Renal cortex interstitium (tissue), 11 donors: Measurements from ENCODE around the gene CDKAL1. TPM values are rescaled to one million over a fixed set of nuclear protein-coding genes. Genes with fewer than 3 reads are reported as not detected.

ENCODE experiments used
- DNase-seq, 11 donors: peaks; one replicate each; pipeline ENCODE4 v3.0.0-alpha.2; 2013; ENCODE audit warnings: low read depth in 9 of 11, low spot score in 4 of 11; ENCODE audit errors: extremely low read depth in 1 of 11
- polyA plus RNA-seq, 3 donors: library from polyadenylated mRNA; unstranded; fragments of 120-200 nt; gene quantifications; one replicate each; pipeline ENCODE4 v1.2.1, GENCODE V29; 2013; ENCODE audit not compliant: insufficient read length in 3 of 3

CDKAL1 gene
- polyA plus RNA-seq, 3 donors, result 18.2 to 20.5 (median 20.5) TPM

DNA sequence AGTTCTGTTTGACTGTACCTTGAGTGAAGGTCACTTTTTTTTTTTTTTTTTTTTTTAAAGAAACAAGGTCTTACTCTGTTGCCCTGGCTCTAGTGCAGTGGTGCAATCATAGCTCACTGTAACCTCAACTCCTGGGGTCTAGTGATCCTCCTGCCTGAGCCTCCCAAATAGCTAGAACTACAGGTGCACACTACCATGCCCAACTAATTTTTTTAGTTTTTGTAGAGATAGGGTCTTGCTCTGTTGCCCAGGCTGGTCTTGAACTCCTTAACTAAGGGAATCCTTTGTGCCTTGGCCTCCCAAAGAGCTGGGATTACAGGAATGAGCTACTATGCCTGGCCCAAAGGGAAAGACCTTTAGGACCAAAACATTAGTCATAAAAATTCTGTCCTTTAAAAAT is 413.7 kb downstream of the CDKAL1 start:
- no peak for DNase-seq

- DNase-seq, result no peak
These were observed 414.3 kb downstream of the CDKAL1 start for GRCh38 chr6:20948556-20948955.

DNA sequence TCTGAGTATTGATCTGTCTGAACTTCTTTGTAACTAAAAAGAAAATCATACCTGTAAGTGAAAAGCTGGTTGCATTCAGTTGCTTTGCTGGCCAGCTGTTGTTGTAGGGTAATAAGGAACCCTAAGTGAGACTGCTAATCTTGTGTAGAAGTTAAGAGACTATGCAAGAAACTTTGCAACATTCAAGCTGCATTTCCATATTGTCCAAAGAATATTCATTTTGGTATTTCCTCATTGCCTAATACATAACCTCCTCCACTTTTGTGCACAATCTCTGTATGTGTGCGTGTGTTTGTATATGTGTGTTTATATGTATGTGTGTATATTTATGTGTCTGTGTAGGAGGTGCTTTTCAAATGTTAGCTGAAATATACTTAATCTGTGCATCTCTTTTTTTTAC is 414.9 kb downstream of the CDKAL1 start:
- no peak for DNase-seq

GRCh38 chr6:20952699-20953474 is 418.6 kb downstream of the CDKAL1 start:
- DNase-seq, result no peak

DNA sequence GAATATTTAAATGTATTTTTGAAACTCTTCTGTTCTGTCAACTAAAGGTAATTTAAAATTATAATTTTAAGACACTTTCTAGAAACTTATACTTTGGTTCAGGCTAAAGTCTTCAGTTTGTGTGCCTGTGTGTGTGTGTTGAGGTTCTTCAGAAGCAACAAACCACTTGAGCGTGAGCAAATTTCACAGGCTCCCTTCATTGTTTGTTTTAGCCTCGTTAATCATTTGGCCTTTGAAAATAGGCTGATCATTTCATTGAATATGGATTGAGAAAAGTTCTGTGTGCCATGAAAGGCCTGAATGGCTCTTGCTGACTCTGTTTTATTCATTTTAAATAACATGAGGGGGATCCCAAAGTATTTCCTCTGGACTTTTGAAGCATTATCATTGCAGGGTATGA is 420.1 kb downstream of the CDKAL1 start:
- DNase-seq, result no peak

- DNase-seq, result no peak
These were observed 420.9 kb downstream of the CDKAL1 start for GRCh38 chr6:20955131-20955530.

- DNase-seq, result no peak
These were observed 421.5 kb downstream of the CDKAL1 start for GRCh38 chr6:20955751-20956150.

DNA sequence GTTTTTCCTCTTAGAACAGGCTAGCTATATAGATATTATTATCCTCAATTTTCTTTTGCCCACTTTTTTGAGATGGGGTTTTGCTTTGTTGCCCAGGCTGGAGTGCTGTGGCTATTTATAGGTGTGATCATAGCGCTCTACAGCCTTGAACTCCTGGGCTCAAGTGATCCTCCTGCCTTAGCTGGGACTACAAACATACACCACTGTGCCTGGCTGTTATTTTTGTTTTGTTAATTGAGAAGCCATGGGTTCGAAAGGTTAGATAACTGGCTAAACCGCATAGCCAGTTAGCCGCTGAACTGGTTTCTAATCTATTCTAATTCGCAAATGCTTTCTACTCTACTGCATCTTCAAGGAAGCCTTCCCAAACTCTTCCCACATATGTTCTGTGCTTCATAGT is 425.8 kb downstream of the CDKAL1 start:
- no peak for DNase-seq

GRCh38 chr6:20965276-20965675 is 431.0 kb downstream of the CDKAL1 start:
- DNase-seq, result no peak

- DNase-seq, result no peak
These were observed 431.7 kb downstream of the CDKAL1 start for GRCh38 chr6:20965915-20966314.

- DNase-seq, result no peak
These were observed 435.3 kb downstream of the CDKAL1 start for GRCh38 chr6:20969551-20969950.

GRCh38 chr6:20976391-20976918 is 442.2 kb downstream of the CDKAL1 start:
- no peak for DNase-seq

DNA sequence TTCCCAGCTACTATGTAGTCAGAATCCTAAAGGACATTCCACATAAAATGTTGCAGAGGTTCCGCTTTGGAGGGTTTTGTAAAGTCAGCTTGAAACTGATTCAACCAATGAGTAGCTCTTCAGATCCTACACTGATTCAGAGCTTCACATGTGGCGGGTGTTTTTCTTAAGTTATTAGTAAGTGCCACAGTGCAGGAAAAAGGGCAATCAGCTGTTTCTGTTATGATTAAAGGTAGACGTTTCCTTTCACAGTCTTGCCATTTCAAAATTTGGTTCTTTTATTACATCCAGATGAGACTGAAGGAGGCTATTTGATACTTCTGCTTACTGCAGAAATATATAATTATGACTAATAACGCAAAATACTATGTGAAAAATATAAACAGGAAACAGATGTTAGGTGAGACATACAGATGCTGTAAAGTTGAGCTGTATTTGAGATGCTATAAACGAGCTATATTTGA is 443.9 kb downstream of the CDKAL1 start:
- DNase-seq, result no peak

DNA sequence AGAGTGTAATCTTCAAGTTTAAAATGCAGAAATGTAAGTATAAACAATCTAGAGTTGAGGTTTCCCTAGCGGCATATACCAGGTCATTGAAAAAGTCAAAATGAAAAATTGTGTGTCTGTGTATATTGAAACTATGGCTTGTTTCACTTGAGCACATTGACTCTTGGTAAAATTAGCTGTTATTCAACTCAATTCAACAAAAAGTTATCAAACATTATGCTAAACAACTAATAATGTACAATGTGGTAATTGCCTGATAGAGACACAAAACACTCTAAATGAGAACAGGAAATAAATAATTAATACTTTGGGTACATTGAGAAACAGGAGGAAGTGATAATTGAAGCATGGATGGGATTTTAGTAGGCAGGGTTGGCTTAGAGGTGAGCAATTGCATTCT is 444.8 kb downstream of the CDKAL1 start:
- DNase-seq, result no peak

- DNase-seq, result no peak
These were observed 449.7 kb downstream of the CDKAL1 start for GRCh38 chr6:20983961-20984360.

GRCh38 chr6:20985821-20986220 is 451.6 kb downstream of the CDKAL1 start:
- no peak for DNase-seq

DNA sequence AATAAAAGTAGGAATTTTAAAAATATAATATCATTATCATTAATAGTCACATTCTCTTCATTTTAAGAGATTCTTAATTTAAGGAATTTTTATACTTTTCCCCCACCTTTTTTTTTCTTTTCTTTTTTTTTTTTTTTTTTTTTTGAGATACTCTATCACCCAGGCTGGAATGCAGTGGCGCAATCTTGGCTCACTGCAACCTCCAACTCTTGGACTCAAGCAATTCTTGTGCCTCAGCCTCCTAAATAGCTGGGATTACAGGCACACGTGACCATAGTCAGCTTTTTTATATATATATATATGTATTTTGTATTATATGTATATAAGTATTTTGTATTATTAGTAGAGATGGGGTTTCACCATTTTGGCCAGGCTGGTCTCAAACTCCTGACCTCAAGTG is 457.7 kb downstream of the CDKAL1 start:
- no peak for DNase-seq

GRCh38 chr6:20996099-20996498 is 461.8 kb downstream of the CDKAL1 start:
- DNase-seq, result no peak

DNA sequence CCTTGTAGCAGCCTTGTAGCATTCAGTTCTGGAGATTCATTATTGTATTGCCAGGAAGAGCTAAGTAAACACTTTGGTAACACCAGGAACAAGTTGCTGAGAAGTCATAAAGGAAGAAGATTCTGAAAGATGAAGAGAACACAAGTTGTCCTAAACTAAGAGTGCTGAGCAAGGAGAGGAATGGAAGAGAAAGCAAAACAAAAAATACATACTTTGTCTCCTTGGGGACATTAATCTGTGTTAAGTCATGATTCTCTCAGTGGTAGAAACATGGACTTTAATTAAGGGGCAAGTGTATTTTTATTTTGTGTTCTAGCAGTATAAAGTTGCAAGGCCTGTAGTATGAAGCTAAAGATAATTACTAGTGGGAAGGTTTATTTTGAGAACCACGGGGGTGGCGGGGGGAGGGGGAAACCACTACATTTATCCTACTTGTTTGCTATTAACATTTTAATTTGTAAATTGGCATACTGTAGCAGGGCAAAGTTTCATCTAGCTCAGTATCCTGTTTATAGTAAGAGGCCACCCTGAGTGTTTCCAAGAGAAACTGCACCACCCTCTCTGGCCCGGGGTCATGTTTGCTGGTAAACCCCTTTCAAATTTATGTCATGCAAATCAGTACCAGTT is 463.0 kb downstream of the CDKAL1 start:
- no peak for DNase-seq

GRCh38 chr6:20997770-20998147 is 463.5 kb downstream of the CDKAL1 start:
- no peak for DNase-seq
